Endodermal cell (in vitro differentiated cells): ENCODE results near the gene PDE8A. TPM values are rescaled to one million over a fixed set of nuclear protein-coding genes. Genes with fewer than 3 reads are reported as not detected.

Source experiments
- DNase-seq: peaks from one replicate; pipeline ENCODE4 v3.0.0-alpha.2; 2017
- H3K27ac ChIP-seq: 2 replicates; pipeline ENCODE4 v1.5.1; 2013; ENCODE audit warnings: mild to moderate bottlenecking, low read depth, low read length, moderate library complexity
- H3K27me3 ChIP-seq: 2 replicates; pipeline ENCODE4 v1.6.1; 2013; ENCODE audit warnings: mild to moderate bottlenecking, low read length, moderate library complexity; ENCODE audit not compliant: insufficient read depth, control insufficient read depth, poor library complexity, severe bottlenecking
- H3K36me3 ChIP-seq: 2 replicates; pipeline ENCODE4 v1.7.0; 2013; ENCODE audit warnings: mild to moderate bottlenecking, low read length, moderate library complexity; ENCODE audit not compliant: control insufficient read depth, insufficient read depth
- H3K4me1 ChIP-seq: one replicate; pipeline ENCODE4 v1.7.0; 2013; ENCODE audit warnings: low read length; ENCODE audit not compliant: control insufficient read depth, insufficient read depth
- H3K4me3 ChIP-seq: 2 replicates; pipeline ENCODE4 v1.5.1; 2013; ENCODE audit warnings: mild to moderate bottlenecking, low read length, moderate library complexity
- H3K9ac ChIP-seq: 2 replicates; pipeline ENCODE4 v1.6.1; 2013; ENCODE audit warnings: mild to moderate bottlenecking, low read length, moderate library complexity; ENCODE audit not compliant: poor library complexity, severe bottlenecking; ENCODE audit errors: extremely low read depth
- H3K9me3 ChIP-seq: 2 replicates; pipeline ENCODE4 v1.6.1; 2013; ENCODE audit warnings: mild to moderate bottlenecking, low read length, moderate library complexity; ENCODE audit not compliant: control insufficient read depth
- H3K27ac Mint-ChIP-seq: 2 replicates; pipeline ENCODE4 v1.8.0; 2020; ENCODE audit warnings: mixed read lengths
- H3K27me3 Mint-ChIP-seq: 2 replicates; pipeline ENCODE4 v1.8.0; 2021; ENCODE audit warnings: mild to moderate bottlenecking, mixed read lengths; ENCODE audit not compliant: insufficient read depth
- H3K36me3 Mint-ChIP-seq: 2 replicates; pipeline ENCODE4 v1.8.0; 2020; ENCODE audit warnings: low read depth, mixed read lengths
- H3K4me1 Mint-ChIP-seq: 2 replicates; pipeline ENCODE4 v1.8.0; 2020; ENCODE audit warnings: mixed read lengths
- H3K4me3 Mint-ChIP-seq: 2 replicates; pipeline ENCODE4 v1.8.0; 2020; ENCODE audit warnings: mild to moderate bottlenecking, moderate library complexity, mixed read lengths
- H3K9me3 Mint-ChIP-seq: 2 replicates; pipeline ENCODE4 v1.8.0; 2020; ENCODE audit warnings: mild to moderate bottlenecking, mixed read lengths
- WGBS, 2 experiments: methylation state at CpG; one replicate each; pipeline versions ENCODE4 v1.1.5 to v1.1.7; 2013; ENCODE audit warnings: missing lambda C conversion rate in 2 of 2, mixed read lengths in 1 of 2; ENCODE audit not compliant: insufficient coverage in 1 of 2, insufficient read length in 1 of 2; 5-methylcytosine and 5-hydroxymethylcytosine counted together
- total RNA-seq, 2 donors: library from RNA; stranded (reverse); fragmentation: NEBNext Ultra II Directional in 1 of 2; extraction: Animal tissue kit (Norgen Biotek cat#: 25700) in 1 of 2; gene quantifications; 2 replicates in 1 of 2; 3 replicates in 1 of 2; pipeline ENCODE4 v1.2.1, GENCODE V29; 2021
- TF ChIP-seq, protein P1 (sequence below): fragments of 200-600 bp; sonication (generic); conservative IDR thresholded peaks from 2 replicates; pipeline ENCODE4 v1.5.0; 2021; ENCODE audit warnings: antibody characterized with exemption, mild to moderate bottlenecking

Gene PDE8A
- total RNA-seq, 2 donors from 2014 or later, result 14.8 to 15.2 TPM

DNA sequence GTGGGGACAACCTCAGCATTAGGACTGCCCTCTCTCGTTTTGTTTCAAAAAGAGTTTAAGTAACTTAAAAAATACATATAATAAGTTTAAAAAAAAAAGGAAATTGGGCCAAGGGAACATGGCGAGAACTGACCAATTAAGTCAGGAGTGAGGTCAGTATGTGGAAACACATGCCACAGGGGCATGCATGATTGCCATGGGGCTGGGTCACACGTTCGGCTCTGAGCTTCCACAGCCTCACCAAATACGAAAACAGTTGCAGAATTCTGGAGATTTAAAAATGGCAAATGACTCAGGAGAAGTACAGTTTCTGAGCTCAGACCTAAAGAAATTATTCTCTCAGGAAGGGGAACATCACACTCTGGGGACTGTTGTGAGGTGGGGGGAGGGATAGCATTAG is 24.1 kb downstream of the PDE8A start:
- Mint-ChIP-seq H3K36me3 (peaks cover 2% of the 10 kb centered on the region), H3K27ac (no peak overlapping the region), H3K9me3 (no peaks in the 10 kb centered on the region), H3K4me3 (no peak overlapping the region), H3K4me1 (peaks cover 32% of the 10 kb centered on the region), H3K27me3 (no peaks in the 10 kb centered on the region)
- no peak overlapping the region for H3K4me3 ChIP-seq
- H3K27me3 ChIP-seq, result no peaks in the 10 kb centered on the region
- 92 to 93% methylated on average over 2 to 4 of the region's 5 CpGs for WGBS, 2 experiments
- no peaks in the 10 kb centered on the region for H3K9me3 ChIP-seq
- H3K27ac ChIP-seq, result no peak overlapping the region
- H3K9ac ChIP-seq, result no peak overlapping the region
- no peaks in the 10 kb centered on the region for H3K4me1 ChIP-seq
- TF ChIP-seq, protein P1, sequence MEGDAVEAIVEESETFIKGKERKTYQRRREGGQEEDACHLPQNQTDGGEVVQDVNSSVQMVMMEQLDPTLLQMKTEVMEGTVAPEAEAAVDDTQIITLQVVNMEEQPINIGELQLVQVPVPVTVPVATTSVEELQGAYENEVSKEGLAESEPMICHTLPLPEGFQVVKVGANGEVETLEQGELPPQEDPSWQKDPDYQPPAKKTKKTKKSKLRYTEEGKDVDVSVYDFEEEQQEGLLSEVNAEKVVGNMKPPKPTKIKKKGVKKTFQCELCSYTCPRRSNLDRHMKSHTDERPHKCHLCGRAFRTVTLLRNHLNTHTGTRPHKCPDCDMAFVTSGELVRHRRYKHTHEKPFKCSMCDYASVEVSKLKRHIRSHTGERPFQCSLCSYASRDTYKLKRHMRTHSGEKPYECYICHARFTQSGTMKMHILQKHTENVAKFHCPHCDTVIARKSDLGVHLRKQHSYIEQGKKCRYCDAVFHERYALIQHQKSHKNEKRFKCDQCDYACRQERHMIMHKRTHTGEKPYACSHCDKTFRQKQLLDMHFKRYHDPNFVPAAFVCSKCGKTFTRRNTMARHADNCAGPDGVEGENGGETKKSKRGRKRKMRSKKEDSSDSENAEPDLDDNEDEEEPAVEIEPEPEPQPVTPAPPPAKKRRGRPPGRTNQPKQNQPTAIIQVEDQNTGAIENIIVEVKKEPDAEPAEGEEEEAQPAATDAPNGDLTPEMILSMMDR, result no peak
- H3K36me3 ChIP-seq, result no peaks in the 10 kb centered on the region
- no peak for DNase-seq

DNA sequence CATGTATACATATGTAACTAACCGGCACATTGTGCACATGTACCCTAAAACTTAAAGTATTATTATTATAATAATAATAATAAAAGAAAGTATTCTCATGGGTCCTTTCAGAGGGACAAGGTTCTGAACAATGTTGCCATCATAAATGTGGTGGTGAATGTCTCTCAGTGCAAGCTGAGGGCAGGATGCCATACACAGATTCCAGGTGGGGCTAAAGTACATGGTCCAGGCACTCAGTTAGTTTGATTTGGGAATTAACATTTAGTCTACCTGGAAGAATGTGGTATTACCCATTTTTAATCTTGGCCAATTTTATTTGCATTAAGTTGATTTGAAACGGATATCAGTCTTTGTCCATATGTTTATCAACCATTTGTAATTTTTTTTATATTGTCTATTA is 24.5 kb downstream of the PDE8A start:
- WGBS, 2 experiments, result 78% methylated on average over 1 of the region's 2 CpGs; no CpG with 5 or more reads in 1 of the 2 experiments
- Histone ChIP-seq H3K36me3 (no peaks in the 10 kb centered on the region), H3K4me3 (no peak overlapping the region), H3K27me3 (no peaks in the 10 kb centered on the region), H3K4me1 (no peaks in the 10 kb centered on the region), H3K9ac (no peak overlapping the region), H3K9me3 (no peaks in the 10 kb centered on the region), H3K27ac (no peak overlapping the region)
- DNase-seq, result no peak
- Mint-ChIP-seq H3K27me3 (no peaks in the 10 kb centered on the region), H3K4me1 (peaks cover 29% of the 10 kb centered on the region), H3K36me3 (peaks cover 2% of the 10 kb centered on the region), H3K4me3 (no peak overlapping the region), H3K9me3 (no peaks in the 10 kb centered on the region), H3K27ac (no peak overlapping the region)
- TF ChIP-seq, protein P1, result no peak

DNA sequence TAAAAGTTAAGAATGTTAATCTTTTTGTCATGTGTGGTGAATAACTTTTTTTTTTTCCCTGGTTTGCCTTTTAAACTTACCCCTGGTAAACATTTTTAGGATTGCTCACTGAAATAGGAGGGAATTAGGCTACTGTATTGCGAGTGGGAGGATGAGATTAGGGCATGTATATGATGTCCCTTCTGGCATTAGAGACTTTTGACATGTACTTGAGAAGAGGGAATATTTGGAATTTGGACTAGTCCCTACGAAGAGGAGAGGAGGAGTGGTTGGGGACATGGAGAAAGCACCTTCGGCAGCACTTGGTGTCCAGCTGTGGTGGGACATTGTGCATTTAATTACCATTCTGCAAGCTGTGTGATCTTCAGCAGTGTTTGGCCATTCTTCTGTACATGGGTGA is 25.0 kb downstream of the PDE8A start:
- Mint-ChIP-seq H3K36me3 (no peaks in the 10 kb centered on the region), H3K27ac (no peak overlapping the region), H3K9me3 (no peaks in the 10 kb centered on the region), H3K27me3 (no peaks in the 10 kb centered on the region), H3K4me1 (peaks cover 29% of the 10 kb centered on the region), H3K4me3 (no peak overlapping the region)
- Histone ChIP-seq H3K4me3 (no peak overlapping the region), H3K9ac (no peak overlapping the region), H3K4me1 (no peaks in the 10 kb centered on the region), H3K9me3 (no peaks in the 10 kb centered on the region), H3K36me3 (no peaks in the 10 kb centered on the region), H3K27ac (no peak overlapping the region), H3K27me3 (no peaks in the 10 kb centered on the region)
- TF ChIP-seq, protein P1, result no peak
- 84 to 85% methylated on average over 2 to 3 of the region's 3 CpGs for WGBS, 2 experiments
- DNase-seq, result no peak
